Stomach (tissue), 9 donors: ENCODE data around the gene ELAVL2. TPM values are rescaled to one million over a fixed set of nuclear protein-coding genes. Genes with fewer than 3 reads are reported as not detected.
A peak's percentile ranks its signal among the peaks of the same experiment; 100 is the strongest.

Experiments
- DNase-seq, 2 donors: peaks; one replicate each; pipeline versions ENCODE4 v3.0.0 to v3.0.0-alpha.2; 2013 to 2019
- H3K27ac ChIP-seq, 5 donors: fragments of 200-600 bp in 4 of 5; sonication (generic) in 4 of 5; one replicate each; pipeline ENCODE4 v1.5.1; 2013 to 2019; ENCODE audit warnings: mild to moderate bottlenecking in 1 of 5, moderate library complexity in 1 of 5
- H3K27me3 ChIP-seq, 3 donors: fragments of 200-600 bp; sonication (generic); one replicate each; pipeline ENCODE4 v1.5.1; 2017 to 2019; ENCODE audit warnings: mixed run types in 1 of 3
- H3K36me3 ChIP-seq, 4 donors: fragments of 200-600 bp; sonication (generic); 1 replicate in 3 of 4; 2 replicates in 1 of 4; pipeline ENCODE4 v1.5.1; 2016 to 2019
- H3K4me1 ChIP-seq, 4 donors: fragments of 200-600 bp; sonication (generic); one replicate each; pipeline ENCODE4 v1.5.1; 2016 to 2019
- H3K4me3 ChIP-seq, 4 donors: fragments of 200-600 bp; sonication (generic) in 3 of 4; one replicate each; pipeline ENCODE4 v1.5.1; 2016 to 2019; ENCODE audit warnings: mild to moderate bottlenecking in 1 of 4
- H3K9me3 ChIP-seq, 4 donors: fragments of 200-600 bp; sonication (generic); one replicate each; pipeline ENCODE4 v1.5.1; 2016 to 2019
- CTCF ChIP-seq, 7 experiments: fragments of 450-650 bp in 4 of 7; fragments of 200-600 bp in 3 of 7; sonication (generic) in 3 of 7; IDR thresholded peaks; one replicate each; pipeline ENCODE4 v1.5.1; 2016 to 2019; ENCODE audit warnings: antibody characterized with exemption in 7 of 7, control low read depth in 2 of 7, mild to moderate bottlenecking in 1 of 7
- EP300 ChIP-seq: sonication (generic); formaldehyde crosslinking; IDR thresholded peaks from one replicate; pipeline ENCODE4 v1.6.1; 2017; ENCODE audit warnings: antibody characterized with exemption
- POLR2A ChIP-seq, 4 donors: fragments of 450-650 bp; IDR thresholded peaks; one replicate each; pipeline ENCODE4 v1.6.1; 2016; ENCODE audit warnings: antibody characterized with exemption in 4 of 4, control low read depth in 2 of 4, mild to moderate bottlenecking in 1 of 4, moderate library complexity in 1 of 4
- POLR2AphosphoS5 ChIP-seq, 3 donors: sonication (generic); formaldehyde crosslinking; IDR thresholded peaks; one replicate each; pipeline ENCODE4 v1.6.1; 2016; ENCODE audit warnings: antibody characterized with exemption in 3 of 3
- WGBS, 5 donors: extraction: QIAGEN DNeasy Blood & Tissue Kit in 3 of 5; methylation state at CpG; one replicate each; pipeline versions ENCODE4 v1.1.5 to v1.1.7; 2013 to 2018; 5-methylcytosine and 5-hydroxymethylcytosine counted together
- intact Hi-C: fragments of 100-400 bp; cut with DNase I; formaldehyde crosslinking; loops from one replicate; pipeline ENCODE4 v1.15.1; 2023; ENCODE audit warnings: low total_unique reads
- polyA plus RNA-seq, 3 donors: library from polyadenylated mRNA; stranded (reverse); fragments of 200-250 nt; gene quantifications; one replicate each; pipeline ENCODE4 v1.2.3, GENCODE V29; 2013
- total RNA-seq, 5 donors: library from RNA; depleted of rRNA; stranded (reverse); fragments of >200 nt; gene quantifications; one replicate each; pipeline versions ENCODE4 v1.1.0 to v1.2.3, GENCODE V29; 2014 to 2016
- donor health status: healthy with polysubstance abuse.
- donor health status: Bipolar disorder and iron deficiency.
- donor health status: healthy.

ELAVL2 gene
- total and polyA plus RNA-seq, 8 donors: 0.06 to 1.1 (median 0.18) TPM; not detected in 5

GRCh38 chr9:23790351-23791260 is 35.4 kb downstream of the ELAVL2 start:
- Histone ChIP-seq H3K9me3 (no peaks in the 10 kb centered on the region), H3K27me3 (no peaks in the 10 kb centered on the region), H3K27ac (no peak overlapping the region), H3K36me3 (no peaks in the 10 kb centered on the region), H3K4me3 (no peak overlapping the region), H3K4me1 (no peaks in the 10 kb centered on the region)
- peak in 1 of 2 donors; percentile 10 for DNase-seq
- no peak for TF ChIP-seq CTCF (IDR thresholded peaks at IDR 0.05)
- TF ChIP-seq POLR2A (IDR thresholded peaks at IDR 0.05): no peak
- no peak for TF ChIP-seq POLR2AphosphoS5 (IDR thresholded peaks at IDR 0.05)
- TF ChIP-seq EP300: no peak
- intact Hi-C loops: no loop called here
- 53 to 73% (median 57%) methylated on average over 9 of the region's 9 CpGs for WGBS, 5 donors

- H3K4me1 ChIP-seq: no peaks in the 10 kb centered on the region
- H3K27me3 ChIP-seq: no peaks in the 10 kb centered on the region
- H3K9me3 ChIP-seq: no peaks in the 10 kb centered on the region
Observed at GRCh38 chr9:23789529-23790254, 36.3 kb downstream of the ELAVL2 start.

GRCh38 chr9:23784962-23785361 is 41.1 kb downstream of the ELAVL2 start:
- WGBS, 5 donors: 83 to 100% (median 94%) methylated on average over 1 of the region's 1 CpG
- Histone ChIP-seq H3K9me3 (no peaks in the 10 kb centered on the region), H3K4me1 (no peaks in the 10 kb centered on the region), H3K27ac (no peak overlapping the region), H3K4me3 (no peak overlapping the region), H3K27me3 (no peaks in the 10 kb centered on the region), H3K36me3 (no peaks in the 10 kb centered on the region)
- no peak for TF ChIP-seq POLR2A (IDR thresholded peaks at IDR 0.05)
- no peak for TF ChIP-seq CTCF (IDR thresholded peaks at IDR 0.05)
- no peak for TF ChIP-seq POLR2AphosphoS5 (IDR thresholded peaks at IDR 0.05)
- TF ChIP-seq EP300: no peak
- no peak for DNase-seq
- intact Hi-C loops: no loop called here

More at GRCh38 chr9:23789529-23790254, 36.3 kb downstream of the ELAVL2 start:
- WGBS, 5 donors: 55 to 75% (median 68%) methylated on average over 4 of the region's 4 CpGs
- no peak for DNase-seq
- intact Hi-C loops: no loop called here
- TF ChIP-seq POLR2A (IDR thresholded peaks at IDR 0.05) (no peak), EP300 (no peak), POLR2AphosphoS5 (IDR thresholded peaks at IDR 0.05) (no peak), CTCF (IDR thresholded peaks at IDR 0.05) (no peak)
- H3K36me3 ChIP-seq: no peaks in the 10 kb centered on the region
- H3K27ac ChIP-seq: no peak overlapping the region
- H3K4me3 ChIP-seq: no peak overlapping the region

GRCh38 chr9:23783509-23783908 is 42.5 kb downstream of the ELAVL2 start:
- peaks cover 0 to 8% (median 3%) of the 10 kb centered on the region in 4 donors for H3K4me1 ChIP-seq
- no peaks in the 10 kb centered on the region for H3K9me3 ChIP-seq
- H3K4me3 ChIP-seq: no peak overlapping the region
- H3K27me3 ChIP-seq: no peaks in the 10 kb centered on the region
- intact Hi-C loops: no loop called here
- no peak overlapping the region for H3K27ac ChIP-seq
- H3K36me3 ChIP-seq: no peaks in the 10 kb centered on the region
- no peak for DNase-seq
- TF ChIP-seq POLR2AphosphoS5 (IDR thresholded peaks at IDR 0.05) (no peak), POLR2A (IDR thresholded peaks at IDR 0.05) (no peak), EP300 (no peak), CTCF (IDR thresholded peaks at IDR 0.05) (no peak)
- WGBS, 5 donors: 35 to 83% (median 77%) methylated on average over 1 of the region's 1 CpG
